K562 (cell line): ENCODE results near the gene CAPS. TPM values are rescaled to one million over a fixed set of nuclear protein-coding genes. Genes with fewer than 3 reads are reported as not detected.

Experiments used
- ATAC-seq: fragments of 200-7000 bp; cut with Tn5 transposase; 3 replicates; pipeline ENCODE4 v1.9.1; 2020; ENCODE audit warnings: moderate library complexity
- BruUV-seq: library from RNA; stranded (reverse); fragments of 400-500 nt; replicated peaks from 2 replicates; lab custom pipeline; 2021; lab: Mats Ljungman, UMichigan
- CTCF ChIA-PET: fragments of 300-600 bp; formaldehyde crosslinking; extraction: SDS; loops from one replicate; lab custom pipeline; 2021; ENCODE audit warnings: low intra/inter-chr PET ratio; lab: Yijun Ruan, JAX
- POLR2A ChIA-PET: fragments of 300-600, 350-650 bp; sonication (Branson Sonifier 250); formaldehyde crosslinking; extraction: SDS; loops from one replicate; lab custom pipeline; 2021; ENCODE audit warnings: antibody characterized with exemption, inconsistent platforms; lab: Yijun Ruan, JAX
- DNase-seq, 4 experiments: peaks; one replicate each; pipeline versions ENCODE4 v3.0.0 to v3.0.0-alpha.2; 2011 to 2018; ENCODE audit warnings: low spot score in 3 of 4, mixed read lengths in 3 of 4; ENCODE audit errors: extremely low read depth in 1 of 4
- FAIRE-seq: peaks from 2 replicates; lab custom pipeline; 2011; peaks lifted over from hg19 to GRCh38; lab: Jason Lieb, UNC
- H2AFZ ChIP-seq: 2 replicates; pipeline ENCODE4 v1.6.0; 2011; ENCODE audit warnings: low read depth, low read length, control low read depth, inconsistent platforms
- H3K27ac ChIP-seq: fragments of 200-600 bp; 3 replicates; pipeline ENCODE4 v1.8.0; 2011; ENCODE audit warnings: low read depth, mild to moderate bottlenecking, control low read depth, inconsistent platforms, low read length, moderate library complexity, mixed read lengths; ENCODE audit errors: extremely low read depth
- H3K27me3 ChIP-seq, 2 experiments: fragments of 300-600 bp in 1 of 2; 2 replicates in 1 of 2; 3 replicates in 1 of 2; pipeline versions ENCODE4 v1.6.0 to v1.8.0; 2011; ENCODE audit warnings: inconsistent platforms in 2 of 2, low read length in 2 of 2, mild to moderate bottlenecking in 1 of 2, mixed read lengths in 1 of 2, moderate library complexity in 1 of 2; ENCODE audit not compliant: control insufficient read depth in 2 of 2, insufficient read depth in 2 of 2
- H3K36me3 ChIP-seq: fragments of 300-600 bp; 3 replicates; pipeline ENCODE4 v1.8.0; 2011; ENCODE audit warnings: mild to moderate bottlenecking, low read length, inconsistent platforms; ENCODE audit not compliant: control insufficient read depth, insufficient read depth
- H3K4me1 ChIP-seq, 2 experiments: fragments of 200-600 bp in 1 of 2; replicated peaks in 1 of 2; 2 replicates in 1 of 2; 3 replicates in 1 of 2; pipeline versions ENCODE4 v1.5.1 to v1.8.0; 2011; ENCODE audit warnings: inconsistent platforms in 2 of 2, low read length in 2 of 2, mild to moderate bottlenecking in 1 of 2, mixed read lengths in 1 of 2, moderate library complexity in 1 of 2; ENCODE audit not compliant: control insufficient read depth in 2 of 2, insufficient read depth in 2 of 2
- H3K4me2 ChIP-seq: 2 replicates; pipeline ENCODE4 v1.6.1; 2011; ENCODE audit warnings: low read length, control low read depth, inconsistent platforms, mixed read lengths; ENCODE audit not compliant: insufficient read depth
- H3K4me3 ChIP-seq: fragments of 200-600 bp; sonication (generic), shearing (Covaris generic); 2 replicates; pipeline ENCODE4 v1.5.1; 2016; ENCODE audit warnings: control low read depth, inconsistent platforms
- H3K79me2 ChIP-seq: fragments of 200-600 bp; 3 replicates; pipeline ENCODE4 v1.8.0; 2011; ENCODE audit warnings: low read length, inconsistent platforms; ENCODE audit not compliant: control insufficient read depth, insufficient read depth
- H3K9ac ChIP-seq, 2 experiments: 2 replicates each; pipeline versions ENCODE4 v1.6.0 to v1.6.1; 2011; ENCODE audit warnings: low read depth in 2 of 2, low read length in 2 of 2, control low read depth in 1 of 2, inconsistent platforms in 1 of 2, mild to moderate bottlenecking in 1 of 2, mixed read lengths in 1 of 2; ENCODE audit not compliant: insufficient read depth in 1 of 2
- H3K9me1 ChIP-seq: one replicate; pipeline ENCODE4 v1.6.0; 2011; ENCODE audit warnings: inconsistent platforms, mild to moderate bottlenecking, low read length, moderate library complexity; ENCODE audit not compliant: control insufficient read depth, insufficient read depth
- H3K9me3 ChIP-seq: replicated peaks from 2 replicates; pipeline ENCODE4 v1.5.1; 2011; ENCODE audit warnings: low read depth, low read length, inconsistent platforms; ENCODE audit not compliant: control insufficient read depth, insufficient read depth
- H4K20me1 ChIP-seq: replicated peaks from 2 replicates; pipeline ENCODE4 v1.6.1; 2011; ENCODE audit warnings: low read length, inconsistent platforms, mixed read lengths; ENCODE audit not compliant: control insufficient read depth, insufficient read depth
- MTF1 ChIP-seq: fragments of 250-450 bp; sonication (Bioruptor Pico); IDR thresholded peaks from 2 replicates; pipeline ENCODE4 v1.9.0; 2021; ENCODE audit warnings: moderate library complexity, mild to moderate bottlenecking, inconsistent platforms, borderline replicate concordance
- PKNOX1 ChIP-seq: fragments of 450-650 bp; IDR thresholded peaks from 2 replicates; pipeline ENCODE4 v1.6.1; 2016
- STAT5A ChIP-seq: IDR thresholded peaks from 2 replicates; pipeline ENCODE4 v1.6.1; 2012; ENCODE audit warnings: low read length, inconsistent platforms, borderline replicate concordance
- ZBTB33 ChIP-seq: sonication (generic); formaldehyde crosslinking; IDR thresholded peaks from 2 replicates; pipeline ENCODE4 v1.8.1; 2023; ENCODE audit warnings: mild to moderate bottlenecking, missing genetic modification reagents
- ZNF224 ChIP-seq: sonication (generic); formaldehyde crosslinking; IDR thresholded peaks from 2 replicates; pipeline ENCODE4 v1.8.0; 2022; ENCODE audit warnings: mild to moderate bottlenecking, missing genetic modification reagents
- ZNF277 ChIP-seq: fragments of 250-450 bp; sonication (Bioruptor Pico); IDR thresholded peaks from 2 replicates; pipeline ENCODE4 v1.8.0; 2022; ENCODE audit warnings: inconsistent platforms, mild to moderate bottlenecking, moderate library complexity, borderline replicate concordance
- WGBS: fragments of 100-300 bp; shearing (Covaris generic); methylation state at CpG from one replicate; pipeline ENCODE4 v1.1.6; 2016; ENCODE audit warnings: low coverage, mixed read lengths; ENCODE audit not compliant: insufficient coverage; ENCODE audit errors: missing lambda C conversion rate; 5-methylcytosine and 5-hydroxymethylcytosine counted together
- in situ Hi-C: fragments of 300-500 bp; cut with MboI; formaldehyde crosslinking; loops from 4 replicates; pipeline ENCODE4 v1.15.0; 2018; ENCODE audit warnings: inconsistent platforms, mixed read lengths
- intact Hi-C: fragments of 100-400 bp; cut with micrococcal nuclease; formaldehyde crosslinking; loops from 2 replicates; pipeline ENCODE4 v1.14.2; 2022
- polyA plus RNA-seq, 8 experiments: library from polyadenylated mRNA; depleted of rRNA in 4 of 8; stranded (reverse) in 5 of 8; unstranded in 3 of 8; fragments of >200 nt; fragmentation: Nextera tagmentation in 2 of 8; fragmentation: Illumina TruSeq in 1 of 8; extraction: Ambion mirVana in 2 of 8; extraction: Trizol in 1 of 8; gene quantifications; 2 replicates each; pipeline versions ENCODE4 v1.2.1 to v1.2.3, GENCODE V29; 2011 to 2014; ENCODE audit warnings: inconsistent platforms in 1 of 8, missing spikeins in 1 of 8
- total RNA-seq, 7 experiments: library from RNA; depleted of rRNA in 6 of 7; stranded (reverse); fragments of >200 nt in 6 of 7; fragmentation: Illumina TruSeq in 2 of 7; extraction: Trizol in 2 of 7; gene quantifications; 2 replicates each; pipeline versions ENCODE4 v1.2.1 to v1.2.3, GENCODE V29; 2011 to 2021; ENCODE audit warnings: low replicate concordance in 1 of 7

The CAPS gene
- total and polyA plus RNA-seq, 9 of the 15 experiments (the other 6 are each of a cell fraction or from before 2014, with no cell fraction given), result 0.15 to 4.0 (median 0.91) TPM

- H3K27ac ChIP-seq, result no peak overlapping the region
- H3K9me1 ChIP-seq, result peaks cover 10% of the 10 kb centered on the region
- H3K27me3 ChIP-seq, result no peaks in the 10 kb centered on the region
- CTCF ChIA-PET, result no interaction called here
- H2AFZ ChIP-seq, result no peak overlapping the region
- BruUV-seq, result no TSS peak
- intact Hi-C loops (no loop called here), in situ Hi-C loops (no loop called here)
- H3K9ac ChIP-seq, result peak overlapping the region in 1 of 2 experiments; percentile 24; a peak in 2 of 4 replicates
- H3K4me1 ChIP-seq, result peaks cover 37 to 56% of the 10 kb centered on the region in 2 experiments
- no peak overlapping the region for H3K4me2 ChIP-seq
- TF ChIP-seq ZNF277 (CRISPR knock-in tag), result no peak
- no peak for TF ChIP-seq MTF1 (CRISPR knock-in tag)
- no peak for TF ChIP-seq STAT5A
- peak; percentile 92 for TF ChIP-seq ZBTB33 (CRISPR knock-in tag)
- TF ChIP-seq PKNOX1, result no peak
- no peak for TF ChIP-seq ZNF224 (CRISPR knock-in tag)
- no peak for ATAC-seq
- H4K20me1 ChIP-seq, result peaks cover 58% of the 10 kb centered on the region
- POLR2A ChIA-PET, result interaction anchor here (0.6 to 4.7 kb wide), 3 partner anchors 10 to 441 kb away, joined by 3 to 41 read pairs (median 4); no protein-coding TSS in a partner anchor
- no peaks in the 10 kb centered on the region for H3K9me3 ChIP-seq
- H3K79me2 ChIP-seq, result peaks cover 96% of the 10 kb centered on the region
- DNase-seq, result no peak
- FAIRE-seq, result no peak
- H3K4me3 ChIP-seq, result no peak overlapping the region
- 87% methylated on average over 19 of the region's 21 CpGs for WGBS
- peaks cover 11% of the 10 kb centered on the region; the same call in 2 of the 3 replicates for H3K36me3 ChIP-seq
These were observed 44.2 kb downstream of the CAPS start for GRCh38 chr19:5958074-5958850.
